Dermis blood vessel endothelial cell (primary cell): ENCODE data around the gene LBR. TPM values are rescaled to one million over a fixed set of nuclear protein-coding genes. Genes with fewer than 3 reads are reported as not detected.

ENCODE experiments used
- DNase-seq: peaks from one replicate; pipeline ENCODE4 v3.0.0; 2010
- total RNA-seq: library from RNA; depleted of rRNA; stranded (reverse); fragments of >200 nt; gene quantifications from 2 replicates; pipeline ENCODE4 v1.2.3, GENCODE V29; 2014

The LBR gene
- total RNA-seq, 1 donor from 2014 or later = 132 TPM

DNA sequence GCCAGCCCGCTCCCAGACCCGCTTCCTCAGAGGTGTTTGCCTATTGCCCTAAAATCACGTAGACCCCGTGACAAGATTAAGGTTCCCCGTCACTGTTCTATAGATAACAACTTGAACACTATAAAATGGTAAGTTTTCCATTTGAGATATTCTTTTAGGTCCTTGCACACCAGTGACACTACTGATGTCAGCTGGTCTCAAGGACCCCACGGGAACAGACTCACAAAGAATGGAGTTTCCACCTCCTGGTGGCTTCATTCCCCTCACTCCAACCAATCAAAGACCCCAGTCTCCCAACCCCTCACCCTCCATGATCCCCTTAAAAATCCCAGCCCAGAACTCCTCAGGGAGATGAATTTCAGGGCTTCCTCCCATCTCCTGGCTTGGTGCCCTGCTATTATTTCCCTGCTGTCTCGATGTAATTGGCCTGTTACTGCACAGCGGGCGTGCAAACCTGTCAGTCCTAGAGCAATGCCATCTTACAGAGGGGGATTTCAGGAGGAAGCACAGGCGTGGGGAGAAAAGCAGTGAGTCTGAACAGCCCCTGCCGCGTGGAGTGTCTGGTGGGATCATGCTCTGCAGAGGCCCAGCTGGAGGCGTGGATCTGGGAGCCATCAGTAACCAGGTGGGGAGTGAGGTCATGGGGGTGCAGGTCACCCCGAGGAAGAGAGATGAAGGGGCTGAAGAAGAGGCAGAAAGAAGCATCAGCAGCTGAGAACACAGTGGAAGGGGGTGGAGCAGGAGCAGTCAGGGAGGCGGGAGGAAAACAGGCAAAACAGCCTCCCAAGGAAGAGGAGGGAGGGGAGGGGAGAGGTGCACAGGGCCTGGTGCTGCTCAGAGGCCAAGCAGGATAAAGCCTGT lies 35.1 kb upstream of the LBR start:
- DNase-seq = peak; percentile 59

- no peak for DNase-seq
Observed at GRCh38 chr1:225462429-225462713, 34.5 kb upstream of the LBR start.

DNA sequence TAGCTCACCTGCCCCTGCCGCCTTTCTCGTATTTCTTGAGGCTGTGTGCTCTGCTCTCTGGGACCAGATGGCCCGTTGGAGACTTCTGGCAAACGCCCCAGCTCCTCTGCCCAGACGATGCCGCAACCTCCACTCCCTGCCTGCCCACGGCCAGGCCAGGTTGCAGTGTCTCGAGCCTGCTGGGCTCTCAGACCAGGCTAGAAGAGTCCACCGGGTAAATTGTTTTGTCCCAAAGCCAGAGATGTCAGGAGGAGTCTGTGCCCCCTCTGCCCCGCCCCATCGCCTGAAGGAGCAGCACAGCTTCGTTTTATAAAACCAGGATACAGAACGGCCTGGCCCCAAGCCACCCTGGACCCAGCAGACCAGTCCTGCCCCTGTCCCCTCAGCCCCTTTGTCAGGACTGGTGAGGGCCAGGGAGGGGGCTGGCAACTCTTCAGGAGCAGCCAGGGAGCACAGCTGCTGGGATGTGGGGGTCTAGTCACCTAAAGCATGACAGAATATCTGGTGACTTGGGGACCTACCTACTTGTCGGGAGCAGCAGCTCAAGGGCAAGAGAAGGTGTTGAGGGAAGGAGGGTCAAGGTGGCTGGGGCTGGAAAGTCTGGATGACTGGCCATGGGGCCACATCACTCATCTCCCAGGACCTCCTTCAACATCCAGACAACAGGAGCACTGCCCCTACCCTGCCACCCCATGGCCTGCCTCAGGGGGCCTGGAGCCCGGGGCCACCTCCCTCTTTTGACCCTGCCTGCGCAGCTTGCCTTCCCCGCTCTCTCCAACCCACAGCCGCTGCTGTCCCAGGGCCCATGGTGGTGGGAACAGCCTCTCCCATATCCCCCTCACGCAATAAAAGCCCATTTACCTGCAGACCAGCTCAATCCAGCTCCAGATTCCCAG lies 33.9 kb upstream of the LBR start:
- DNase-seq = no peak

GRCh38 chr1:225460737-225461532 lies 33.1 kb upstream of the LBR start:
- peak; percentile 43 for DNase-seq

- no peak for DNase-seq
Observed at GRCh38 chr1:225460021-225460736, 32.3 kb upstream of the LBR start.

DNA sequence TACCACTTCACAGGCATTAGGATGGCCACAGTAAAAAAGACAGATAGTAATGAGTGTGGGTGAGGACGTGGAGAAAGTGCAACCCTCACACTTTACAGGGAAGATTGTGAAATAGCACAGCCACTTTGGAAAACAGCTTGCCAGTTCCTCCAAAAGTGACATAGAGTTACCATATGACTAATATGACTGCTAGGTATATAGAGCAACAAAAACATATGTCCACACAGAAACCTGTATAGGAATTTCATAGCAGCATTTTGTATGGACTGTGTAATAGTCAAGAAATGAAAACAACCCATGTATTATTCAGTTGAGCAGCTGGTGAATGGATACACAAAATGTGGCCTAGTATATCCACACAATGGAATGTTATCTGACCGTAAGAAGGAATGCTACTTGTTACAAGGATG lies 30.4 kb upstream of the LBR start:
- DNase-seq = no peak

GRCh38 chr1:225454733-225455132 lies 26.9 kb upstream of the LBR start:
- DNase-seq = peak; percentile 77

DNA sequence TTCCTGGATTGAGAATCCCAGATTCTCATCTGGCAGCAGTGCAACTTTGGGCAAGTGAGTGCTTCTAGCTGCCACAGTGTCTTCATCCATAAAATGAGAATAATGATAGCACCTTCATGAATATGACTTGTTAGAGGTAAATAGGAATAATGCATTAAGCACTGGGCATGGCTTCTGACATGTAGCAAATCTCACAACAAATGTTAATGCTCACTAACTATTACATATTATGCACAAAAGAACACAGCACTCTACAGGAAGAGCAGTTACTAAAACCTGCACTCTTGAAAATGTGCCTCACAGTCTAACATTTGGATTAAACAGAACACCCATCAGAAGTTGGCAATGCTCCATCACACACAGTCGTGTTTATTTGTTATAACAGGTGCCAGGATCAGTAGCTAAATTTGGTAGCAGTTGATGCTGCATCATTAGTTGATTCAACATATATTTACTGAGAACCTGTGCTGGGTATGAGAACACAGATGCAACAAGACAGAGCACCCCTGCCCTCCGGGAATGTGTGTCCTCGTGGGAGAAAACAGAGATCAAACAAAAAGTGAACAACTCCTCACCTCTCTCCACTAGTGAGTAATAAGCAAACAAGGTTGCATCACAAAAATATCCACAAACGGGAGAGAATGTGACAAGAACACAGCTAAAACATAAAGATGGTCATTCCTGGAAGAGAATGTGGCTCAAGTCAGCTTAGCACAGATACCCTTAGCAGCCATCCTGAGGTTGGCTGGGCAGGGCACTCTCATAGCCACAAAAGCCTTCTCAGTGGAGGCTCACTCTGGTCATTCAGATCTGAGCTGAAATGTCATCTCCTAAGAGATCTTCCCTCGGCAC lies 26.2 kb upstream of the LBR start:
- peak; percentile 36 for DNase-seq

DNA sequence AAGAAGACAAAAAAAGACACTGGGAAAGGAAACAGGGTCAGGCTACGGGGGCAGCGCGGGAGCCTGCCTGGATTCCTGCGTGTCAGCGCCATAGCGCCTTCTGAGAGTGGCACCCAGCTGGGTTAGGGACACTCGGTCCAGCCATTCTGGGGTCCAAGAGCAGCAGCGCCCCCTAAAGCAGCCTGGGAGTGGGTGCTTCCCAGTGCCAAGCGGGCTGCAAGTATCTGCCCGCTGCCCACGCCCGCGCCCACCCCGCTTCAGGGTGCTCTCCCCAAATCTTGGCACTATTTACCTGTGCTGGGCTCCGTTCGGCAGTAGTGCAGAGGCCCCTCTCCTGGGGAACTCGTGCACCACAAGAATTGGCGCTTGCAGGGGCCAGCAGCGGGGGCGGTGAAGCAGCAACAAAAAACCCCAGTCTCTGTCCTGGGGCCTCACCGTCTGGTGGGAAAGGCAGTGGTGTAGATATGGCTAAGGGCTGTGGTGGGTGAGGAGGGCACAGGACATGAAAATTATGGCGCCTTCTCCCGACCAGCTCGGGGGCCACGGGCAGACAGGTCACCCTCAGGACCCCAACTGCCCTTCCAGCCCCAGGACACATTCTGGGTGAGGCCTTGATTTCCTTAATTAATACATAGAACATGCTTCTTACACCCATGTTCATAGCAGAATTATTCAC lies 24.1 kb upstream of the LBR start:
- no peak for DNase-seq

- no peak for DNase-seq
Observed at GRCh38 chr1:225451340-225451739, 23.5 kb upstream of the LBR start.

GRCh38 chr1:225450491-225451191 lies 22.8 kb upstream of the LBR start:
- peak; percentile 26 for DNase-seq

- DNase-seq = no peak
Observed at GRCh38 chr1:225449774-225450173, 21.9 kb upstream of the LBR start.

DNA sequence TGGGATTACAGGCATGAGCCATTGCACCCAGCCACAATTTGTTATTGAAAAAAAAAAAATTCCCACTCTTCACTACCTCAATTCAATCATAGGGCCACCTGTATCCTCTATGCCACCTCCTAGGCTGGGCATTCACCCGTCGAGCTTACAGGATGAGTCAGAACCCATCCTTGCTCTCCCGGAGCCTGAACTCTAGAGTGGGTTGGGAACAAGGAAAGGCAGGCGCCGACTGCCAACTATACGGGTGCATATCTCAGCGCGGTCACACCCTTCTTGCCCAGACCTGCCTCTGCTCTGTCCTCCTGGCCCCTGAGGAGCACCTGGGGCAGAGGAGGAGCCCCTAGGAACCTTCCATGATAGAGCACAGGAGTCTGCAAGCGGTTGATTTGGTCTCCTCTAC lies 21.4 kb upstream of the LBR start:
- no peak for DNase-seq

- no peak for DNase-seq
Observed at GRCh38 chr1:225448146-225448805, 20.4 kb upstream of the LBR start.

- no peak for DNase-seq
Observed at GRCh38 chr1:225447650-225448089, 19.8 kb upstream of the LBR start.

GRCh38 chr1:225446981-225447615 lies 19.3 kb upstream of the LBR start:
- no peak for DNase-seq

GRCh38 chr1:225446595-225446960 lies 18.7 kb upstream of the LBR start:
- DNase-seq = peak; percentile 70

DNA sequence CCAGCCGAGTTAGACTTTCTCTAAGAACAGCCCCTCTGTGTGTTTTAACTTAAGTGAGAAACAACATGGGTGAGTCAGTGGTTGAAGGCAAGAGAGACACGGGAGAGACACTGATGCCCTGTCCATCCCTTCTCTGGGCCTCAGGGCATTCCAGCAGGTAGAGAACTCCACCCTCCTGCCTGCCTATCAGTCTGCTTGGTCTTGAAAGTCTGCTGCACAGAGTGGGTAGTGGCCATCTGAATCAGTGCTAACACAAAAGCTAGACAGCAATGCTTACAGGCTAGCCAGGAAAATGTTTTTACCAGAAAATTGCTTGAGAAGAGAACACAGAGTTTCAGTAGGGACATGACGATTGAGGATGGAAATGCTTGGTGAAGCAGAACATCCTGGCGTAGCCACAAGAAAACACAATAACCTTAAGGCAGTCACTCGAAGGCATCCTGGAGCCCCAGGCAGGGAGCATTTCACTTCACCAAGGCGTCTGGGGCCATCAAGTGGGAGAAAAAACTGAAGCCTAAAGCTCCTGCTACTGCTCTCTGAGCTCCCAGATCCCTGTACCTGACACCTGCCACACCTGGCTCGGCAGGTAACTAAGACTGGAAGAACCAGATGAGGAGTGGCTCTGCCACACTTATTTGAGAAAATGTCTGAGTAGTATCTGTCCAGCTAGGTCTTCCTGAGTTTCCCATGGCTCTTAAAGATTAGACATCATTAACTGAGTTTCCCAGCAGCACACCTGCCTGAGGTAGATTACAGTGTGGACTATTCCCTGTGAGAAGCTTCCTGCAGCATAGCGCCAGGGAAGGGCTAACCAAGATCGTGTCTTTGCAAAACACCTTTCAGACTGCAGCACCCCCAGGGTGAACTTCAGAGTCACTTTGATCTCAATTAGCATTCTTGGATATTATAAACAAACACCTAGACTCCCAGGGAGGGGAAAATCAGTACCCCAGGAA lies 18.1 kb upstream of the LBR start:
- DNase-seq = peak; percentile 65
